Astrocyte (in vitro differentiated cells and primary cell): ENCODE measurements around the gene DIAPH3.

ENCODE experiments used
- CTCF ChIP-seq: IDR thresholded peaks from 2 replicates; pipeline ENCODE4 v1.5.1; 2011; ENCODE audit warnings: low read depth, mild to moderate bottlenecking, inconsistent platforms, low read length, moderate library complexity; ENCODE audit not compliant: insufficient read depth
- EZH2 ChIP-seq: IDR thresholded peaks from 2 replicates; pipeline ENCODE4 v1.6.1; 2012; ENCODE audit warnings: mild to moderate bottlenecking, low read length, inconsistent platforms; ENCODE audit not compliant: insufficient read depth

DNA sequence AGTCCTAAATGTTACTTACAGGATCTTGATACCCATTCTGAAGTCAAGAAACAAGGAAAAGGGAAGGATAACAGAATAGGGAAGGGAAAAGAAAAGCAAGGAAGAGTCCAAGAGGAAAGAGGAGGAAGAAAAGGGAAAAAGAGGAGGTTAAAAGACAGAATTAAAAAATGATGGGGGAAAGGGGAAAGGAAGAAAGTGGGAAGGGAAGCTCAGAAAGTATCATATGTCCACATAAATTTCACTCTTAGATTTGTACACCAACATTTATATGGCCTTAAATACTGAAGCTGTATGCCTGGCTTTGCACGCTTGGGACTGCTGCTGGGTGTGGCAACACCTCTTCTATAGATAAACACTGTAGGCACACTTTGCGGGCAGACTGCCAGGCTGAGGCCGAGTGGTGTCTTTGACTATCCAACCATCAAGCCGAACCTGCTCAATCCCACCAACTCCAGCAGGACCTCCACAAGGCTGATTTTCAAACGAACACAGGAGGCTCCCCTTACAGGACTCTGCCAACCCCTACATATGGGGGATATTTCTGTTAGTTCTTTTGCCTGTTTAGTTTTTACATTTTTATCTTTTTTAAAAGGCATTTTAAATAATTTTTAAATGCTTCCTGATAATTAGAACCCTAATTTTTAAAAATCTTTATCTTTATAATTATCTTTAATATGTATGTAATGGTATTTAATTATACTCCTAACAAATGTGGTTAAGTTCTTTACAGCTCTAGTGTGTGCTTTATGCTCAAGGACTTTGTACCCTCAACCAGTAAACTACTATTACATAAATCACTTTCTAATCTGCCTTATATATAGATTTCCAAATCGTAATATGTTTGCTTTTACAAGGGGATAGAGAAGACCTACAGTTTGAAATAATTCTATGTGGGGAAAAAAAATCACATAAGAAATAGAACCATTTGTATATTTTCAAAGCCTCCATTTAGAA lies 154.2 kb downstream of the DIAPH3 start:
- TF ChIP-seq EZH2 (no peak), CTCF (no peak)
